ENCODE data around the gene EXOC4.
A peak's percentile ranks its signal among the peaks of the same experiment; 100 is the strongest.

Gene EXOC4

DNA sequence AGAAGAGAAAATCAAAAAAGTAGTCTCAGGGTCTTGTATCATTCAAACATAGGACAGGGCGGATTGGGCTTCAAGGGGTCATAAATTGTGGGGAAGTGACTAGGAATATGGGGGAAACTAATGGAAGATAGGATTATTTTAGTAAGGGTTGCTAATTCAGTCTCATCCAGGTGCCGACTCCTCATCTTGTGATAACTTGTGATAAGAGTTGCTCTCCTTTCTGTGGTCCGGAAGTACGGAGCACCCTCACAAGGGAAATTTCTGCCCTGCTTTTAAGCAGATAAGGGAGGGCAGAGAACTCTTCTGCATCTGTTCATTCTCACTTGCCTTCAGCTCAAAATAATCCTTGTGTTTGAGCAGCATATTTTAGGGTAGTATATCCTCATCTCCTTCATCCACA lies 437.9 kb downstream of the EXOC4 start (continued):
- TF ChIP-seq, protein P1, sequence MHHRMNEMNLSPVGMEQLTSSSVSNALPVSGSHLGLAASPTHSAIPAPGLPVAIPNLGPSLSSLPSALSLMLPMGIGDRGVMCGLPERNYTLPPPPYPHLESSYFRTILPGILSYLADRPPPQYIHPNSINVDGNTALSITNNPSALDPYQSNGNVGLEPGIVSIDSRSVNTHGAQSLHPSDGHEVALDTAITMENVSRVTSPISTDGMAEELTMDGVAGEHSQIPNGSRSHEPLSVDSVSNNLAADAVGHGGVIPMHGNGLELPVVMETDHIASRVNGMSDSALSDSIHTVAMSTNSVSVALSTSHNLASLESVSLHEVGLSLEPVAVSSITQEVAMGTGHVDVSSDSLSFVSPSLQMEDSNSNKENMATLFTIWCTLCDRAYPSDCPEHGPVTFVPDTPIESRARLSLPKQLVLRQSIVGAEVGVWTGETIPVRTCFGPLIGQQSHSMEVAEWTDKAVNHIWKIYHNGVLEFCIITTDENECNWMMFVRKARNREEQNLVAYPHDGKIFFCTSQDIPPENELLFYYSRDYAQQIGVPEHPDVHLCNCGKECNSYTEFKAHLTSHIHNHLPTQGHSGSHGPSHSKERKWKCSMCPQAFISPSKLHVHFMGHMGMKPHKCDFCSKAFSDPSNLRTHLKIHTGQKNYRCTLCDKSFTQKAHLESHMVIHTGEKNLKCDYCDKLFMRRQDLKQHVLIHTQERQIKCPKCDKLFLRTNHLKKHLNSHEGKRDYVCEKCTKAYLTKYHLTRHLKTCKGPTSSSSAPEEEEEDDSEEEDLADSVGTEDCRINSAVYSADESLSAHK (tag by site-specific recombination; IDR thresholded peaks at IDR 0.05) = no peak

DNA sequence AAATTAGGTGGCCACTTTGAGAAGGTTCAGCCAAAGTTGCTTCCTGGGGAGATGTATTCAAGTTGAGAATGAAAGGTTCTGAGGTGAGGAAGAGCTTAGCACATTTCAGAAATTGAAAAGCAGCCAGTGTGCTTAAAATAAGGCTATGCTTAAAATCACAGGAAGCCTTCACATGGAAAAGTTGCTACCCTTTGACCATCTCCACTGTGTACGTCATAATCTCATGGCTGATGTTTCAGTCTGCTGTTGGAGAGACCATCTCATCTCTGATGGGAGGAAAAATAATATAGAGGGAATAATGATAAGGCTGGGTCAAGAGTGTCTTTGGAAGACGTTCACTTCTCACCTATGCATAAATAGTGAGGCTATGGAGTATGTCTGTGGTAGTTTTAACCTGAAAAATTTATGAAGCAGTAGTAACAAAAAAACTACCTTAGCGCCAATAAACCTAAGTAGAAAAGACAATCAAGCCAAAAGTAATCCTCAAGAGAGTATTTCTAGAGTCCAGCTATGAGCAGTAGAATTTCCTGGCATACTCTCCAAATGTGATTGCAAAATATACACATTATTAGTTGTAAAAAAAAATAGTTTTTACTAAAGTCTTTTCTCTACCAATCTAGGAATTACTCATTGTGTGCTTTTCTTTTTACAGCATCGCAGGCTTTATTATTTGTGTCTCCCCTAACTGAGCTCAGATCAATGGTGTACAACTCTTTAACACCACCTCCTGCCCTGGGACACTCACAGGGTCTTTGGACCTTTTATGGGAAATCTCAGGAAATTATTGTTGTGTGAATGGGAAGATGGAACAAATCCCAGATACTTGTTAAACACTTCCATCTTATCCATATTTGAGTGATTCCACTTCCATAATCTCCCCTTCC lies 439.1 kb downstream of the EXOC4 start:
- ChIA-PET CTCF (interaction anchor here (0.6 kb wide), 1 partner anchor 161 kb away, joined by 4 read pairs; no protein-coding TSS in a partner anchor), POLR2A (no interaction called here)
- H3K27ac ChIP-seq (ENCODE audit: extremely low read depth, low read depth, low read length) = no peak overlapping the region

GRCh38 chr7:133693281-133693680 lies 440.4 kb downstream of the EXOC4 start:
- TF ChIP-seq OVOL3 (tag by site-specific recombination; IDR thresholded peaks at IDR 0.05) (no peak), BCL6B (tag by site-specific recombination; IDR thresholded peaks at IDR 0.05) (no peak), ZNF398 (tag by site-specific recombination; IDR thresholded peaks at IDR 0.05) (no peak), ZNF155 (tag by site-specific recombination; IDR thresholded peaks at IDR 0.05) (no peak), KLF1 (tag by site-specific recombination; IDR thresholded peaks at IDR 0.05) (peak; percentile 94), ZNF501 (tag by site-specific recombination; IDR thresholded peaks at IDR 0.05) (no peak), ZNF521 (tag by site-specific recombination; IDR thresholded peaks at IDR 0.05) (no peak), ZNF10 (tag by site-specific recombination; IDR thresholded peaks at IDR 0.05) (peak; percentile 49; the same call in 1 of the 2 replicates), ZNF423 (tag by site-specific recombination; IDR thresholded peaks at IDR 0.05) (no peak)
- TF ChIP-seq, protein P2, sequence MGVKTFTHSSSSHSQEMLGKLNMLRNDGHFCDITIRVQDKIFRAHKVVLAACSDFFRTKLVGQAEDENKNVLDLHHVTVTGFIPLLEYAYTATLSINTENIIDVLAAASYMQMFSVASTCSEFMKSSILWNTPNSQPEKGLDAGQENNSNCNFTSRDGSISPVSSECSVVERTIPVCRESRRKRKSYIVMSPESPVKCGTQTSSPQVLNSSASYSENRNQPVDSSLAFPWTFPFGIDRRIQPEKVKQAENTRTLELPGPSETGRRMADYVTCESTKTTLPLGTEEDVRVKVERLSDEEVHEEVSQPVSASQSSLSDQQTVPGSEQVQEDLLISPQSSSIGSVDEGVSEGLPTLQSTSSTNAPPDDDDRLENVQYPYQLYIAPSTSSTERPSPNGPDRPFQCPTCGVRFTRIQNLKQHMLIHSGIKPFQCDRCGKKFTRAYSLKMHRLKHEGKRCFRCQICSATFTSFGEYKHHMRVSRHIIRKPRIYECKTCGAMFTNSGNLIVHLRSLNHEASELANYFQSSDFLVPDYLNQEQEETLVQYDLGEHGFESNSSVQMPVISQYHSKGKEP (tag by site-specific recombination; IDR thresholded peaks at IDR 0.05) = no peak
- TF ChIP-seq, protein P3, sequence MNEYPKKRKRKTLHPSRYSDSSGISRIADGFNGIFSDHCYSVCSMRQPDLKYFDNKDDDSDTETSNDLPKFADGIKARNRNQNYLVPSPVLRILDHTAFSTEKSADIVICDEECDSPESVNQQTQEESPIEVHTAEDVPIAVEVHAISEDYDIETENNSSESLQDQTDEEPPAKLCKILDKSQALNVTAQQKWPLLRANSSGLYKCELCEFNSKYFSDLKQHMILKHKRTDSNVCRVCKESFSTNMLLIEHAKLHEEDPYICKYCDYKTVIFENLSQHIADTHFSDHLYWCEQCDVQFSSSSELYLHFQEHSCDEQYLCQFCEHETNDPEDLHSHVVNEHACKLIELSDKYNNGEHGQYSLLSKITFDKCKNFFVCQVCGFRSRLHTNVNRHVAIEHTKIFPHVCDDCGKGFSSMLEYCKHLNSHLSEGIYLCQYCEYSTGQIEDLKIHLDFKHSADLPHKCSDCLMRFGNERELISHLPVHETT (tag by site-specific recombination; IDR thresholded peaks at IDR 0.05) = no peak
- Histone ChIP-seq H3K27ac (ENCODE audit: extremely low read depth, low read depth, low read length) (no peak overlapping the region), H3K4me1 (ENCODE audit: control insufficient read depth, insufficient read depth, low read length) (peaks cover 12% of the 10 kb centered on the region), H3K4me3 (ENCODE audit: low read depth, low read length) (no peak overlapping the region), H3K36me3 (ENCODE audit: control insufficient read depth in 2 of 2, insufficient read depth in 1 of 2, low read length in 2 of 2) (no peaks in the 10 kb centered on the region), H3K9me3 (ENCODE audit: control insufficient read depth, insufficient read depth, low read depth, low read length) (no peaks in the 10 kb centered on the region)
- CTCF ChIA-PET = no interaction called here
- POLR2A ChIA-PET = no interaction called here

More for the DNA sequence above, 439.1 kb downstream of the EXOC4 start:
- no peaks in the 10 kb centered on the region for H3K9me3 ChIP-seq (ENCODE audit: control insufficient read depth, insufficient read depth, low read depth, low read length)
- H3K4me1 ChIP-seq (ENCODE audit: control insufficient read depth, insufficient read depth, low read length) = peaks cover 13% of the 10 kb centered on the region
- no peak for TF ChIP-seq TRIM28 (IDR thresholded peaks at IDR 0.05; ENCODE audit: borderline replicate concordance, low read length)
- TF ChIP-seq ZNF521 (tag by site-specific recombination; IDR thresholded peaks at IDR 0.05) = no peak
- TF ChIP-seq ZNF629 (tag by site-specific recombination; IDR thresholded peaks at IDR 0.05) = no peak
- TF ChIP-seq, protein P4, sequence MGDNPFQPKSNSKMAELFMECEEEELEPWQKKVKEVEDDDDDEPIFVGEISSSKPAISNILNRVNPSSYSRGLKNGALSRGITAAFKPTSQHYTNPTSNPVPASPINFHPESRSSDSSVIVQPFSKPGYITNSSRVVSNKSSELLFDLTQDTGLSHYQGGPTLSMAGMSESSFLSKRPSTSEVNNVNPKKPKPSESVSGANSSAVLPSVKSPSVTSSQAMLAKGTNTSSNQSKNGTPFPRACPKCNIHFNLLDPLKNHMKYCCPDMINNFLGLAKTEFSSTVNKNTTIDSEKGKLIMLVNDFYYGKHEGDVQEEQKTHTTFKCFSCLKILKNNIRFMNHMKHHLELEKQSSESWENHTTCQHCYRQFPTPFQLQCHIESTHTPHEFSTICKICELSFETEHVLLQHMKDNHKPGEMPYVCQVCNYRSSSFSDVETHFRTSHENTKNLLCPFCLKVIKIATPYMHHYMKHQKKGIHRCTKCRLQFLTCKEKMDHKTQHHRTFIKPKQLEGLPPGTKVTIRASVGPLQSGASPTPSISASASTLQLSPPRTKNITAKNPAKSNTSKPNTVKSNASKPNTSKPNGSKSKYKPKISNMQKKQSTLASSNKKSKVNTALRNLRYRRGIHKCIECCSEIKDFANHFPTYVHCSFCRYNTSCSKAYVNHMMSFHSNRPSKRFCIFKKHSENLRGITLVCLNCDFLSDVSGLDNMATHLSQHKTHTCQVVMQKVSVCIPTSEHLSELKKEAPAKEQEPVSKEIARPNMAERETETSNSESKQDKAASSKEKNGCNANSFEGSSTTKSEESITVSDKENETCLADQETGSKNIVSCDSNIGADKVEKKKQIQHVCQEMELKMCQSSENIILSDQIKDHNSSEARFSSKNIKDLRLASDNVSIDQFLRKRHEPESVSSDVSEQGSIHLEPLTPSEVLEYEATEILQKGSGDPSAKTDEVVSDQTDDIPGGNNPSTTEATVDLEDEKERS (tag by site-specific recombination; IDR thresholded peaks at IDR 0.05) = no peak
- TF ChIP-seq HOXC10 (CRISPR knock-in tag; IDR thresholded peaks at IDR 0.05) = no peak
- no peak for TF ChIP-seq MYNN (tag by site-specific recombination; IDR thresholded peaks at IDR 0.05; ENCODE audit: borderline replicate concordance)
- H3K4me3 ChIP-seq (ENCODE audit: low read depth, low read length) = no peak overlapping the region
- no peaks in the 10 kb centered on the region for H3K36me3 ChIP-seq (ENCODE audit: control insufficient read depth in 2 of 2, insufficient read depth in 1 of 2, low read length in 2 of 2)
